Measurements from ENCODE around the gene ZNF436. TPM values are rescaled to one million over a fixed set of nuclear protein-coding genes. Genes with fewer than 3 reads are reported as not detected.
"Not testable (repeated sequence)": the region's sequence is repeated elsewhere in the genome, so short reads cannot be mapped to it uniquely, and the experiment has no call there.

ZNF436 gene
- total and polyA plus RNA-seq, 11 donors, result 3.1 to 29.8 (median 12.1) TPM

- ATAC-seq, result no peak
- H3K4me3 ChIP-seq, result no peak overlapping the region
- TF ChIP-seq POLR2A (IDR thresholded peaks at IDR 0.05) (no peak), CTCF (IDR thresholded peaks at IDR 0.05) (no peak)
- H3K9me3 ChIP-seq, result no peaks in the 10 kb centered on the region
- no peaks in the 10 kb centered on the region for H3K27me3 ChIP-seq
- no peak for DNase-seq
- peaks cover 0 to 99% (median 90%) of the 10 kb centered on the region in 9 donors for H3K36me3 ChIP-seq
- 79 to 82% (median 81%) methylated on average over 2 of the region's 2 CpGs for WGBS, 4 donors
- peaks cover 0 to 16% (median 7%) of the 10 kb centered on the region in 12 donors for H3K4me1 ChIP-seq
- no peak overlapping the region for H3K27ac ChIP-seq
- intact Hi-C loops (cut with DNase I), result no loop called here
These were observed 44.2 kb downstream of the ZNF436 start for GRCh38 chr1:23325393-23325792.

GRCh38 chr1:23322770-23323169, 46.9 kb downstream of the ZNF436 start:
- Histone ChIP-seq H3K27ac (no peak overlapping the region), H3K36me3 (peaks cover 0 to 99% (median 91%) of the 10 kb centered on the region in 9 donors), H3K9me3 (no peaks in the 10 kb centered on the region), H3K27me3 (no peaks in the 10 kb centered on the region), H3K4me3 (no peak overlapping the region), H3K4me1 (peaks cover 0 to 16% (median 7%) of the 10 kb centered on the region in 12 donors)
- no peak for TF ChIP-seq POLR2A (IDR thresholded peaks at IDR 0.05)
- no peak for TF ChIP-seq CTCF (IDR thresholded peaks at IDR 0.05)
- ATAC-seq (no peak), DNase-seq (no peak)
- intact Hi-C loops (cut with DNase I), result no loop called here
- WGBS, 4 donors, result 0 to 18% (median 5%) methylated on average over 1 of the region's 1 CpG

- intact Hi-C loops (cut with DNase I), result loop anchor here in 1 of 10 donors (10.0 kb wide), 1 partner anchor 95 kb away; no protein-coding TSS in a partner anchor
- 91 to 94% (median 93%) methylated on average over 7 of the region's 7 CpGs for WGBS, 4 donors
- H3K36me3 ChIP-seq, result peaks cover 0 to 100% (median 91%) of the 10 kb centered on the region in 9 donors
These were observed 59.4 kb downstream of the ZNF436 start for GRCh38 chr1:23310280-23310679.

More at GRCh38 chr1:23310280-23310679, 59.4 kb downstream of the ZNF436 start:
- DNase-seq, H3K4me1 ChIP-seq, H3K27me3 ChIP-seq, ATAC-seq, H3K9me3 ChIP-seq, H3K4me3 ChIP-seq, H3K27ac ChIP-seq: not testable (repeated sequence)

Other genes starting within 250 kb of the ZNF436 start
- gene LUZP1, start 201.0 kb downstream of the ZNF436 start, total RNA-seq, result 10 to 100 TPM; 24.7 to 42.3 (median 32.6) TPM
- gene LUZP1, start 201.0 kb downstream of the ZNF436 start, polyA plus RNA-seq, result 10 to 100 TPM in 1 of 2 donors, 1 to 10 TPM in 1; 6.1 to 28.1 TPM
- gene HTR1D, start 152.3 kb downstream of the ZNF436 start, total RNA-seq, result under 1 TPM in 2 of 9 donors, not detected in 7; 0.10 to 0.16 TPM
- under 1 TPM; 0.01 to 0.04 TPM for gene HTR1D, start 152.3 kb downstream of the ZNF436 start, polyA plus RNA-seq
- 10 to 100 TPM; 38.0 to 83.5 (median 69.2) TPM for gene HNRNPR, start 25.6 kb downstream of the ZNF436 start, total RNA-seq
- 10 to 100 TPM; 39.8 to 96.1 TPM for gene HNRNPR, start 25.6 kb downstream of the ZNF436 start, polyA plus RNA-seq
- gene TCEA3, start 54.9 kb upstream of the ZNF436 start, total RNA-seq, result 10 to 100 TPM; 40.1 to 87.3 (median 59.1) TPM
- 10 to 100 TPM; 21.5 to 55.5 TPM for gene TCEA3, start 54.9 kb upstream of the ZNF436 start, polyA plus RNA-seq
- 10 to 100 TPM; 22.4 to 86.1 (median 35.8) TPM for gene ASAP3, start 114.3 kb upstream of the ZNF436 start, total RNA-seq
- gene ASAP3, start 114.3 kb upstream of the ZNF436 start, polyA plus RNA-seq, result 10 to 100 TPM; 30.0 to 40.0 TPM
- gene E2F2, start 161.4 kb upstream of the ZNF436 start, total RNA-seq, result 1 to 10 TPM in 1 of 9 donors, under 1 TPM in 7, not detected in 1; 0.07 to 2.7 (median 0.21) TPM
- under 1 TPM; 0.04 to 0.12 TPM for gene E2F2, start 161.4 kb upstream of the ZNF436 start, polyA plus RNA-seq
- 100 to 1,000 TPM in 3 of 9 donors, 10 to 100 TPM in 6; 57.5 to 185 (median 91.0) TPM for gene ID3, start 189.7 kb upstream of the ZNF436 start, total RNA-seq
- 100 to 1,000 TPM in 1 of 2 donors, 10 to 100 TPM in 1; 55.3 to 153 TPM for gene ID3, start 189.7 kb upstream of the ZNF436 start, polyA plus RNA-seq